A673 (cell line): ENCODE measurements around the gene KIRREL3. TPM values are rescaled to one million over a fixed set of nuclear protein-coding genes. Genes with fewer than 3 reads are reported as not detected.

ENCODE experiments used
- BruUV-seq: library from RNA; stranded (reverse); fragments of 400-500 nt; replicated peaks from 2 replicates; lab custom pipeline; 2021; lab: Mats Ljungman, UMichigan
- CTCF ChIA-PET: fragments of 300-600 bp; sonication (Branson Sonifier 250); formaldehyde crosslinking; loops from one replicate; lab custom pipeline; 2022; ENCODE audit warnings: antibody characterized with exemption; lab: Charles Lee
- POLR2A ChIA-PET: fragments of 300-600 bp; sonication (Branson Sonifier 250); formaldehyde crosslinking; loops from one replicate; lab custom pipeline; 2022; ENCODE audit warnings: antibody characterized with exemption; ENCODE audit not compliant: low non-redundant PET; lab: Charles Lee
- DNase-seq: peaks from one replicate; pipeline ENCODE4 v3.0.0-alpha.2; 2015; ENCODE audit warnings: low spot score
- H3K27ac ChIP-seq: fragments of 200-600 bp; sonication (generic); 2 replicates; pipeline ENCODE4 v1.5.1; 2016; ENCODE audit warnings: mixed run types, low read depth, mild to moderate bottlenecking, mixed read lengths, antibody characterized with exemption, low read length; ENCODE audit not compliant: poor library complexity, severe bottlenecking
- H3K27me3 ChIP-seq: fragments of 200-600 bp; sonication (generic); replicated peaks from 2 replicates; pipeline ENCODE4 v1.6.1; 2017; ENCODE audit warnings: mixed run types, low read depth, mild to moderate bottlenecking, mixed read lengths, antibody characterized with exemption, low read length; ENCODE audit not compliant: insufficient read depth, poor library complexity
- H3K36me3 ChIP-seq: fragments of 200-600 bp; sonication (generic); 2 replicates; pipeline ENCODE4 v1.6.1; 2016; ENCODE audit warnings: mixed run types, mild to moderate bottlenecking, mixed read lengths, antibody characterized with exemption, low read length; ENCODE audit not compliant: insufficient read depth, poor library complexity, severe bottlenecking
- H3K4me1 ChIP-seq: fragments of 200-600 bp; sonication (generic); 2 replicates; pipeline ENCODE4 v1.6.1; 2017; ENCODE audit warnings: mixed run types, mild to moderate bottlenecking, mixed read lengths, antibody characterized with exemption, low read length; ENCODE audit not compliant: insufficient read depth, poor library complexity, severe bottlenecking
- H3K4me3 ChIP-seq: fragments of 200-600 bp; sonication (generic); 2 replicates; pipeline ENCODE4 v1.5.1; 2016; ENCODE audit warnings: low read depth, mixed run types, mild to moderate bottlenecking, mixed read lengths, low read length; ENCODE audit not compliant: poor library complexity, severe bottlenecking
- H3K9me3 ChIP-seq: fragments of 200-600 bp; sonication (generic); 2 replicates; pipeline ENCODE4 v1.6.1; 2016; ENCODE audit warnings: mixed run types, low read depth, mild to moderate bottlenecking, mixed read lengths, antibody characterized with exemption, low read length; ENCODE audit not compliant: poor library complexity, severe bottlenecking
- EZH2 ChIP-seq: fragments of 200-600 bp; sonication (generic); IDR thresholded peaks from 2 replicates; pipeline ENCODE4 v1.6.1; 2017; ENCODE audit warnings: borderline replicate concordance, low read depth, mild to moderate bottlenecking, mixed read lengths, antibody characterized with exemption, low read length; ENCODE audit not compliant: poor library complexity, severe bottlenecking
- intact Hi-C: fragments of 100-400 bp; cut with micrococcal nuclease; formaldehyde crosslinking; loops from one replicate; pipeline ENCODE4 v1.10.0; 2022; ENCODE audit not compliant: unreplicated experiment
- total RNA-seq: library from RNA; stranded (reverse); gene quantifications from 2 replicates; pipeline ENCODE4 v1.2.3, GENCODE V29; 2021
- TF ChIP-seq, protein P1 (sequence below): fragments of 300-800, 200-600 bp; sonication (generic); conservative IDR thresholded peaks from 2 replicates; pipeline ENCODE4 v1.5.1; 2017; ENCODE audit warnings: low read depth, mild to moderate bottlenecking, antibody characterized with exemption, low read length, moderate library complexity, mixed read lengths

KIRREL3 gene
- total RNA-seq, 1 experiment from 2014 or later, result not detected

DNA sequence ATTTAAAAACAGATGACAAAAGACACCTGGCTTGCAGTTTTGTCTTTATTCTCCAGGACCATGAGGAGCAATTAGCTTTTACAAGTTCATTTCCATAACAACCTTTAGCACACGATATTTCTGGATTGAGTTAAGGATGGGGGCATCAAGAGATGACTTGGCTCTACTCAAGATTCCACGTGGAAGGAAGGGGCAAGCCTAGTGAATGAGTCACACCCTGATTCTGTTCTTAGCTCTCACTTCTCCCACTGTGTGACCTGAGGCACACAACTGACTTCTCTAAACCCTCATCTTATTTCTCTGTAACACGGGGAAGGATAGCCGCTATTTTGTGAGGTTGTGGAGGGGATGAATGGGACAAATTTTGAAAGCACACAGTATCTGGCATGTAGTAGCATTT lies 185.5 kb downstream of the KIRREL3 start:
- DNase-seq, result no peak
- Histone ChIP-seq H3K9me3 (no peaks in the 10 kb centered on the region), H3K36me3 (no peaks in the 10 kb centered on the region), H3K4me1 (no peaks in the 10 kb centered on the region), H3K27ac (no peak overlapping the region), H3K4me3 (no peak overlapping the region), H3K27me3 (peaks cover 30% of the 10 kb centered on the region)
- POLR2A ChIA-PET, result no interaction called here
- intact Hi-C loops, result no loop called here
- no peak for TF ChIP-seq EZH2
- TF ChIP-seq, protein P1, sequence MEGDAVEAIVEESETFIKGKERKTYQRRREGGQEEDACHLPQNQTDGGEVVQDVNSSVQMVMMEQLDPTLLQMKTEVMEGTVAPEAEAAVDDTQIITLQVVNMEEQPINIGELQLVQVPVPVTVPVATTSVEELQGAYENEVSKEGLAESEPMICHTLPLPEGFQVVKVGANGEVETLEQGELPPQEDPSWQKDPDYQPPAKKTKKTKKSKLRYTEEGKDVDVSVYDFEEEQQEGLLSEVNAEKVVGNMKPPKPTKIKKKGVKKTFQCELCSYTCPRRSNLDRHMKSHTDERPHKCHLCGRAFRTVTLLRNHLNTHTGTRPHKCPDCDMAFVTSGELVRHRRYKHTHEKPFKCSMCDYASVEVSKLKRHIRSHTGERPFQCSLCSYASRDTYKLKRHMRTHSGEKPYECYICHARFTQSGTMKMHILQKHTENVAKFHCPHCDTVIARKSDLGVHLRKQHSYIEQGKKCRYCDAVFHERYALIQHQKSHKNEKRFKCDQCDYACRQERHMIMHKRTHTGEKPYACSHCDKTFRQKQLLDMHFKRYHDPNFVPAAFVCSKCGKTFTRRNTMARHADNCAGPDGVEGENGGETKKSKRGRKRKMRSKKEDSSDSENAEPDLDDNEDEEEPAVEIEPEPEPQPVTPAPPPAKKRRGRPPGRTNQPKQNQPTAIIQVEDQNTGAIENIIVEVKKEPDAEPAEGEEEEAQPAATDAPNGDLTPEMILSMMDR, result no peak
- CTCF ChIA-PET, result interaction anchor here (0.6 kb wide), 1 partner anchor 85 kb away, joined by 3 read pairs; no protein-coding TSS in a partner anchor
- BruUV-seq, result no TSS peak

DNA sequence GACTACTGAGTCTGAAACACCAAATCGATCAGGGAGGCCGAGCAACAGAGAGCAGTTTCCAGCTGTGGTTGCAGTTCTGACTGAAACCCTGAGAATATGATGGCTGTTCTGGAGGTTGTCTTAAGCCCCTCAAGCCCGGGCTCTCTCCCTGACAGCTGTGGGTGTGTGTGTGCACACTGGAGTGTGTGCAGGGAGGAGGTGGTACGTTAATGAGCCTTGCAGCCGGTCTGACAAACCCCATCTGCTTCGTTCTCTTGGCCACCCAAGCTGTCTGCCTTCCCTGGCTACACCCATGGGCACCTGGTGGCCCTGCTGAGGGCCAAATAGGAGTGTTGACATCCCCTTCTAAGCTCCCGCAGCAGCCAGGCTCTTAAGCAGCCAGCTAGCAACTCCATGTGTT lies 189.8 kb downstream of the KIRREL3 start:
- H3K27me3 ChIP-seq, result peaks cover 25% of the 10 kb centered on the region
- no peaks in the 10 kb centered on the region for H3K4me1 ChIP-seq
- H3K36me3 ChIP-seq, result no peaks in the 10 kb centered on the region
- TF ChIP-seq EZH2, result no peak
- TF ChIP-seq, protein P1, result no peak
- ChIA-PET CTCF (no interaction called here), POLR2A (no interaction called here)
- no peak overlapping the region for H3K27ac ChIP-seq
- no peaks in the 10 kb centered on the region for H3K9me3 ChIP-seq
- intact Hi-C loops, result no loop called here
- no TSS peak for BruUV-seq
- no peak overlapping the region for H3K4me3 ChIP-seq
- no peak for DNase-seq

DNA sequence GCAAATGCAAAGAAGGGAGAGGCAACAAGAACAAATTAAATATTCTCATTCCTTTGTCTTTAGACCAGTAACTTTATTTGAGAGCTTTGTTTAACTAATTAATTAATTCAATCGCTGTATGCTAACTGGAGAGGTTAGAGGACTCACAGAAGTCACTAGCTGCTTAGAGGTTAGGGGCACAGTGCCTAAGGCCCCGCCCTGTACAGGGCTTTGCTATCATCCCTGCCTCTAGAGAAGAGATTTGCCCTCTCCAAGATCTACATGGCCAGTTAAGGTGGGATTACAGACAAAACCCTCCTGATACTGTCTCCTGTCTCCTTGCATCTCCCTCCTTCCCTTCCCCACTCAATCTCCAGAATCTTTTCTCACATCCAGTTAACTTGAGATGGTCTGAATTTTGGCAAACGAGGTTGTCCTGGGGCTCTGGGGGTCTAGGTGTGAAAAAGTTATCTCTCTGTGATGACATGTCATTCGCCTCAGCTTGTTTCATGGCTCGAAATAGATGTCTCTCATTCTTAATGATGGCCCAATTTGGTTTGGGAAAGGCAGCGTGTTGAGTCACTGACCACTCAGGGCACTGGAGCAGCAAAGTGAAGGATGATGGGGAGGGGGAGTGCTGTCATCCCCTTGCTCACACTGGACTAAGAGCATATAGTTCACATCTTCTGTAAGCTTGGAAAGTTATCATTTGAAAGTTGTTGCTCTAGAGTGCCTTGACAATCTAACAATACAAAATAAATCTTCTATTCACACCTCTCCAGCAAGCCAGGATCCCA lies 190.9 kb downstream of the KIRREL3 start:
- no peaks in the 10 kb centered on the region for H3K4me1 ChIP-seq
- H3K4me3 ChIP-seq, result no peak overlapping the region
- intact Hi-C loops, result no loop called here
- no peak overlapping the region for H3K27ac ChIP-seq
- BruUV-seq, result no TSS peak
- no peak for DNase-seq
- no peaks in the 10 kb centered on the region for H3K9me3 ChIP-seq
- TF ChIP-seq, protein P1, result no peak
- TF ChIP-seq EZH2, result no peak
- ChIA-PET CTCF (no interaction called here), POLR2A (no interaction called here)
- peaks cover 28% of the 10 kb centered on the region for H3K27me3 ChIP-seq
- no peaks in the 10 kb centered on the region for H3K36me3 ChIP-seq
